HG03135 (cell line): ENCODE measurements around the gene ROBO1.

Experiments
- ATAC-seq: cut with Tn5 transposase; IDR thresholded peaks from one replicate; pipeline ENCODE4 v1.9.1; 2021; ENCODE audit warnings: mild to moderate bottlenecking, moderate library complexity; ENCODE audit not compliant: unreplicated experiment

The ROBO1 gene

DNA sequence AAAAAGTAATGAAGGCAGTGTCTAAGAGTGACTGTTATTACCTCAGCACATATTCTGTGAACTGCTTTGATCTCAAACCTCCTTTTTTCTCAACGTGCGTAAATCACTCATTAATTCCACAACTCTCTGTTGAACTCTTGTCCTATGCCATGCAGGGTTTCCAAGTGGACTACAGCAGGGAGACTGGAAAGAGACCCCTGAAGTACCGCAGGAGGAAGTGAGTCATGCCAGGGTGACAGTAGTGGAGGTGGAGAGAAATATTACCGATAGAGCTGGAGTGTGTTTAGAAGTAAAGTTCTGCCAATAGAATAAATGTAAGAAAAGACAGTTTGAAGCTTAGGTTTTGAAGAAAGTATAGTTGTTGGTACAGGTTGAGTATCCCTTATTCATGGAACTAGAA, 908.9 kb downstream of the ROBO1 start:
- ATAC-seq = no peak

GRCh38 chr3:78858174-78858573, 909.6 kb downstream of the ROBO1 start:
- no peak for ATAC-seq

DNA sequence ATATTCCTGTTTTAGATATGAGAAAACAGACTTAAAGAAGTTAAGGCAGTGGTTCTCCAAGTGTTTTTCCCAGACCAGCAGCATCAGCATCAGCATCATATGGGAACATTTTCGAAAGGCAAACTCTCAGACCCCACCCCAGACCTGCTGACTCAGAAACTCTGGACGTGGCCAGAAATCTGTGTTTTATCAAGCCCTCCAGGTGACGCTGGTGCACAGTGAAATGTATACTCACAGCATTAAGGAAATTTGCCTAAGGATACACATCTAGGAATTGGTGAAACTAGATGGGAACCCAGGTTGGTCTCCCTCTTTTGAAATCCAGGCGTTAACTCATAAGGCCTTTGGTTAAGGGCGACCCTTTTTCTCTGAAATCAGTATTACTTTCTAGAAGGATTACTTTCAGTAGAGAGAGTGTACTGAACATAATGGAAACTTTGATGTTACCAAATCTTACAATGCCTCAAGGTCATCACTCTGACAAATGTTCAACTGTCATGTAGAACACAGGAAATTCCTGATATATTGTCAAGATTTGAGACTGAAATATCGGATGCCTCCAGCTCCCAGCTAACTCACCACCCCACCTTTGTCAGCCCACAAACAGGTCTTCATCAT, 910.2 kb downstream of the ROBO1 start:
- ATAC-seq = no peak

GRCh38 chr3:78856164-78856563, 911.6 kb downstream of the ROBO1 start:
- no peak for ATAC-seq

- ATAC-seq = no peak
These were observed 912.6 kb downstream of the ROBO1 start for GRCh38 chr3:78855190-78855589.

GRCh38 chr3:78848392-78849288, 919.2 kb downstream of the ROBO1 start:
- no peak for ATAC-seq

- no peak for ATAC-seq
These were observed 920.2 kb downstream of the ROBO1 start for GRCh38 chr3:78847603-78848002.

DNA sequence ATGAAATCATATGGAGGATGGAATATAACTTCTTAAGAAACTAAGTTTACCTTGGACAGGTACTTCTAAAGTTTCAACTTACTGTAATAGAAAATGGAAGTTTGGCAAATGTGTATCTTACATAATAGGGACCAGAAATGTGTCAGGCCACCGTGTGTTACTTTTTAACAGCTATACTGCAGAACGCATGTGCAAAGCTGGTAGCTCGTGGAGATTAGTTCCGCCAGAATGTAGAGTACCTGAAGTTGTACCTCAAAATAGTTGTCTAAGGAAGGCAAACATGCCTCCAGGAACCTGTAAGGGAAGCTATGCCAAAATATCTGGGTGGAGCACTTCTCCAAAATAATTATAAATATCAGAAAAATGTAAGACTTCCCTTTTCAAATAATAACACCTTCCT, 920.6 kb downstream of the ROBO1 start:
- no peak for ATAC-seq

DNA sequence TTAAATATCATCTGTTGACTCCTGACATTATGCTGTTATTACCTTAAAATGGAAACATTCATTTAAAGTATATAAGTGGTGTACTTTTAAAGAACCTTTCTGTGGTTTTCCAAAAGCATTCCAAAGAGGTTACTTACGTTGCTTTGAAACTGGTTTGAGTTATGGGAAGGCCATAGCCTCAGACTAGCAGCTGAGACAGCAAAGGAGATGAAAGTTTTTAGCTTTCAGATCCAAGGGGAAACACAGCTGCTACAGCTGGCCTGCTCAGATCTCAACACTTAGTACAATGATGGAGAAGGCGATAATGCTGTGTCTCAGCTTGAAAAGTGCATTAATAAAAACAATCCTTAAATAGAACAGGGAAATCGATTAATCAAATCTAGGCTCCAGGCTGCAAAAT, 921.1 kb downstream of the ROBO1 start:
- ATAC-seq = no peak

GRCh38 chr3:78845605-78846004, 922.2 kb downstream of the ROBO1 start:
- no peak for ATAC-seq

DNA sequence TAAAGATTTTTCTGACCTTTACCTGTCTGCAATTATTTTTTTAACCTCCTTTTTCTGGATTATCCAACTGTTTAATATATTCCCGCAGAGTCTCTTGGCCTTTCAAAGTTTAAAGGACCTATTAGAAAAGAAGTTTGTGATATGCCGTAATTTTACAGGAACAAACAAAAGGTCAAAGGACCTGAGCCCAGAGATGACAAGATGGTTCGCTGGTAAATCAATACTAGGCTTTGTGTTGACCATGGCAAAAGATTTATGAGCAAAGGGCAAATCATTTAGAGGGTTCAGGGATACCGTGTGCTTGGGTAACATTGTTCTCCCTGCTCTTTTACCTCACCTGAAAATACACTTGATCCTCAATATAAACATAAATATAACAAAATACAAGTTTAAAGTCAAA, 923.5 kb downstream of the ROBO1 start:
- ATAC-seq = no peak

- ATAC-seq = no peak
These were observed 928.1 kb downstream of the ROBO1 start for GRCh38 chr3:78839693-78840092.

DNA sequence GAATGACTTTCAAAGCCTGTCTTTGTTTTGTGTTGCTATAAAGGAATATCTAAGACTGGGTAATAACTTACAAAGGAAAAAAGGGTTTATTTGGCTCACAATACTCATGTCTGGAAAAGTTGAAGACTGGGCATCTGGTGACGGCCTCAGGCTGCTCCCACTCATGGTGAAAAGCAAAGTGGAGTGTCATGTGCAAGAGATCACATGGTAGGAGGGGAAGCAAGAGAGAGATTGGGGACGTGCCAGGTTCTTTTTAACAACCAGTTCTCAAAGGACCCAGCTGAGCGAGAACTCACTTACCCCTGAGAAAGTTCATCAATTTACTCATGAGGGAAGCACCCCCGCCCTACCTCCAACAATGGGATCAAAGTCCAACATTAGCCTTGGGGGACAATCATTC, 929.4 kb downstream of the ROBO1 start:
- no peak for ATAC-seq

GRCh38 chr3:78834910-78835309, 932.9 kb downstream of the ROBO1 start:
- ATAC-seq = no peak

GRCh38 chr3:78832785-78833204, 935.0 kb downstream of the ROBO1 start:
- ATAC-seq = no peak

DNA sequence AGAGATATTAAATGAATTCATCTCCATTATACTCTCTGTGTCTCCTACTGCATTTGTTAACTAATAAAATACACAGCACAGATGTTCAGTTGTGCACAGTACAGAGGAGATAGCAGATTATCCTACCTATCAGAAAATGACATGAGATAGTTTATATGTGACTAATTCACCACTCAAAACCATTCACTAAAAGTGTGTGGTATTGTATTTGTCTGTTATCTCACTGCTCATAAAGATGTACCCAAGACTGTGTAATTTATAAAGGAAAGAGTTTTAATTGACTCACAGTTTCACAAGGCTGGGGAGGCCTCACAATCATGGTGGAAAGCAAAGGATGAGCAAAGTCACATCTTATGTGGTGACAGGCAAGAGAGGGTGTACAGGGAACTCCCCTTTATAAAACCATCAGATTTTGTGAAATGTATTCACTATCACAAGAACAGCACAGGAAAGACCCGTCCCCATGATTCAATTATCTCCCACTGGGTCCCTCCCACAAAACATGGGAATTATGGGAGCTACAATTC, 936.3 kb downstream of the ROBO1 start:
- ATAC-seq = no peak

DNA sequence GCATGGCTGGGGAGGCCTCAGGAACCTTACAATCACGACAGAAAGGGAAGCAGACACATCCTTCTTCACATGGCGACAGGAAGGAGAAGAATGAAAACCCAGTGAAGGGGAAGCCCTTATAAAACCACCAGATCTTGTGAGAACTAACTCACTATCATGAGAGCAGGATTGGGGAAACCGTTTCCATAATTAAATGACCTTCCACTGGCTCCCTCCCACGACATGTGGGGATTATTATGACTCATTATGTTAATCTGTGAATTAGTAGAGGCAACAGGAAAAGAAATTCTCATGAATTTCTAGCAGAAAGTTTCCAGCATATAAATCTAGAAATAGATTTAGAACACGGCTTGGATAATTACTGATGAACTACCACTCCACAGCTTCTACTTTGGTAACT, 937.3 kb downstream of the ROBO1 start:
- ATAC-seq = no peak

DNA sequence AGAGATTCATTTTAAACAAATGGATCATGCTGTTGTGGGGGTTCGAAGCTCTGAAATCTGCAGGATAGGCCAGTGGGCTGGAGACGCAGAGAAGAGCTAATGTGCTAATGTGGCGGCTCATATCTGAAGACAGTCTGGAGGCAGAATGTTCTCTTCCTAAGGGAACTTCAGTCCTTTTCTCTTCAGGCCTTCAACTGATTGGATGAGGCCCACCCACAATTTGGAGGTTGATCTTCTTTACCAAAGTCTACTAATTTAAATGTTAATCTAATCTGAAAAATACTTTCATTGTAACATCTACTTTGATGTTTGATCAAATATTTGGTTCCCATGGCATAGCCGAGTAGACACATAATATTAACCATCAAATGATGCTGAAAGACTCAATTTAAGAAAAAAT, 940.2 kb downstream of the ROBO1 start:
- ATAC-seq = no peak

- no peak for ATAC-seq
These were observed 942.0 kb downstream of the ROBO1 start for GRCh38 chr3:78825858-78826215.

GRCh38 chr3:78825118-78825857, 942.5 kb downstream of the ROBO1 start:
- no peak for ATAC-seq

- ATAC-seq = no peak
These were observed 943.9 kb downstream of the ROBO1 start for GRCh38 chr3:78823859-78824258.

GRCh38 chr3:78823434-78823833, 944.4 kb downstream of the ROBO1 start:
- no peak for ATAC-seq
